Activated CD4-positive, alpha-beta T cell treated with anti-CD3 and anti-CD28 coated beads, Interleukin-10, Interleukin-2, amounts not matched to agents 100 ng/mL and 50 ng/mL, durations not matched to agents 16 hours and 8 hours (primary cell): ENCODE measurements around the gene KCTD21.

ENCODE experiments used
- DNase-seq: peaks from one replicate; pipeline ENCODE4 v3.0.0-alpha.2; 2020

KCTD21 gene

GRCh38 chr11:78170874-78171549 lies 17.4 kb downstream of the KCTD21 start:
- no peak for DNase-seq

GRCh38 chr11:78170413-78170812 lies 18.0 kb downstream of the KCTD21 start:
- DNase-seq: no peak

DNA sequence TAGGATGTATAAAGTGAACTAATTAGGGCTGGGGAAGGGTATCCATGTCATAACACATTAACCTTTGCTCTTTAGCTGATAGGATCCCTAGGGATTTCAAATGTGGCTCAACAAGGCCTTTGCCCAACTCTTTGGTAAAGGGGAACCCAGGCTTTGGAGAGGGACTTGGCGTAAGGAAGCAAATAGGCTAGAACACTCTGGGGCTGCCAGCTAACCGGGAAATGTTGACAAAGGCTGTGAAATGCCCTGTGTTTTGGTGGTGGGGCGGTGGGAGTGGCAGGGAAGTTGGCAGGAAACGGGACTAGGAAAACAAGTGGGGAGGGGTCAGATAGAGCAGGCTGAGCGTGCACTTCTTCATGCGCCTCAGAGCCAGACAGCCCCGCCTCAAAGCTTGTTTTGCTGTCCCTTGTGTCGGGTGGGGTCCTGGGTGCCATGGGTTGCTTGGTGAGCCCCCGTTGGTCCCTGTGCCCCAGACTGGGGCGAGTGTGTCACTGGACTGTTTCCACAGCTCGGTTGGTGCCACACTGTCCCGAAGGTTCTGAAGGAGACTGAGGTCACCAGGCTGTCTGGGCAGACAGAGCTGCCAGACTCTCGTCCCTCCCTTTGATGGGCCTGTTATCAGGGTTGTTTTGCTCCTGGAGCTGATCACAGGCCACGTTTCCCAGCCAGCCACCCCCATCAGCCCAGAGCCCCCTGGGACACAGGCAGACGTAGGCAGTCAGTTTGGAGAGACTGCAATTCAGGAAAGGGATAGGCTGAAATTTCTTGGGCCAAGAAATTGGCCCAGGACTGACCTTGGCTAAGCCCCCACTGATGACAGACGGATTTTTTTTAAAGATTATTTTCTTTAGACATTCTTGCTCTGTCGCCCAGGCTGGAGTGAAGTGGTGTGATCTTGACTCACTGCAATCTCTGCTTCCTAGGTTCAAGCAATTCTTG lies 19.6 kb downstream of the KCTD21 start:
- no peak for DNase-seq

- DNase-seq: no peak
These were observed 21.5 kb downstream of the KCTD21 start for GRCh38 chr11:78166855-78167469.

- DNase-seq: no peak
These were observed 24.0 kb downstream of the KCTD21 start for GRCh38 chr11:78164471-78164870.

- DNase-seq: no peak
These were observed 24.6 kb downstream of the KCTD21 start for GRCh38 chr11:78163828-78164227.

DNA sequence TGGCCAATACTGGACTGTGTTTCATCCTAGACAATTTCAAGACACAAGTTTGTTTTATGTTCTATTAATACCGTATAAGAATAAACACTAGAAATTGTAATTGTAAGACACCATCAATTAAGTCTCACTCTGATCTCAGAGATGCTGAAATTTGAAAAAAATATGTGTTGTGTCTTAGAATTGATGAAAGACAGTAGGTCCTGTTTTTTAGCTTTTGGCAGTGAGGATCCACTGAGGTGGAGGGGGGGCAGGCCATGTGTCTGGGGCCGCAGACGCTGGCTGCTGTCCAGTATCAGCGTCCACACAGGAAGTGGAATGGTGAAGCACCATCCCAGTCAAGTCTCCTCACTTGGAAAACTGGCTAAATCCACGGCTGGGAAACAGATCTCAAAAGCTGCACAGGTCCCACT lies 26.5 kb downstream of the KCTD21 start:
- DNase-seq: no peak

GRCh38 chr11:78161346-78161745 lies 27.1 kb downstream of the KCTD21 start:
- DNase-seq: no peak

DNA sequence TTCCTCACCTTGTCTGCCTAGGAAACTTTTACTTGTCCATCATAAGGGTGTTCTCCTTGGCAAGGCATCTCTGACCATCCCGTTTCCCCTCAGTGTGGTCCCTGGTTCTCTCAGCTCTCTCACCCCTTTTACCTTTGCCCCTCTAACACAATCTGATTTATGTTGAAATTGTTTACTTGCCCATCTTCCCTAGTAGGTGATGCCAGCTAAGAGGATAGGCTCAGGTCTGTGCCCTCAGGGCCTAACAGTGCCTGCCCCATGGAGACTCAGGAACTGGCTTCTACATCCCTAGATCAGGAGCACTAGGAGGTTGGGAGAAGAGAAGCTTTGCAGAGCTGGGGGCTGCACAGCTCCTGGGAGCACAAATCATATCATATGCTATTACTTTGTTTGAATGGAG lies 27.9 kb downstream of the KCTD21 start:
- no peak for DNase-seq

DNA sequence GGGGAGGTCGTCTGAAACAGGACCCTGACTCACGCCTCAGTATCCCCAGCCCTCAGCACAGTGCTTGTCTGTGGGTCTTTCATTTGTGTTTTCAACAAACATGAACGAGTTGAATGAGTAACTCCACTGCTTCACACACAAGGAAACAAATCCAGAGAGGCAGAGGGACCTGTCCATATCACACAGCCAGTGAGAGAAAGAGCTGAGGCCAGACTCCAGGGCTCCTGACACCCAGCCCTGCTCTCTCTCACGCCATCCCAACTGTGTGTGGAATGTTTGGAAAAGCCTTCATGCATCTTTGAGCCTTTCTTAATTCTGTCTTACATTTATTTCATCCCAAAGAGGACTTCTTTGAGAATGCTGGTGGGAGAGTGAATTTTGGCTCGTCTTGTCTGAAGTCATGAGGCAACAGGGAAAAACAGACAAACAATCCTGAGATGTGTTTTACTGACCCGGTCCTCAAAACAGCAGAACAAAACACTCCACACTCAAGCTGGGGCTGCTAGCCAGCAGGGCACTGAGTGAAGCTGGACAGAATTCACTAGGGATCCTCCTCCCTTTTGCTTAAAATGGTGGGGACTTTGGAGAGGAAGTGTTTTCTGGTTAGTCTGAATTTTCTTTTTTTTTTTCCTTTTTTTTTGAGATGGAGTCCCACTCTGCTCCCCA lies 29.3 kb downstream of the KCTD21 start:
- no peak for DNase-seq

- no peak for DNase-seq
These were observed 32.1 kb downstream of the KCTD21 start for GRCh38 chr11:78156127-78156844.

DNA sequence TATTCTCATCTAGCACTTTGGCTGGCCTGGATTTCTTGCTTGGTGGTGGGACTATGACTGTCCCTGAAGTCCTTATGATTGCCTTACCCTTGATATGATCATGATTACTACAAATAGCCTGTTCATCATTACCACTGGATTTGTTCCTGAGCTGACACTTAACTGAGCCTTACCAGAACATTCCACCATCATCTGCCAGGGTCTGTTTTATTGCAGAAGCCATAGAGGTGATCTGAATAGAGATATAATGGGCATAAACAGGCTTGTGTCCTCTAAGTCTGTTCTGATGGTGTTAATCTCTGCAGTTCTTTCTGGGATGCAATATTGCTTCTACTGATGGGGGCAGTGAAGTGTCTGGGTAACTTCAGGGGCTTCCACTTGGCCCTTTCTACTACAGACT lies 36.6 kb downstream of the KCTD21 start:
- DNase-seq: no peak

DNA sequence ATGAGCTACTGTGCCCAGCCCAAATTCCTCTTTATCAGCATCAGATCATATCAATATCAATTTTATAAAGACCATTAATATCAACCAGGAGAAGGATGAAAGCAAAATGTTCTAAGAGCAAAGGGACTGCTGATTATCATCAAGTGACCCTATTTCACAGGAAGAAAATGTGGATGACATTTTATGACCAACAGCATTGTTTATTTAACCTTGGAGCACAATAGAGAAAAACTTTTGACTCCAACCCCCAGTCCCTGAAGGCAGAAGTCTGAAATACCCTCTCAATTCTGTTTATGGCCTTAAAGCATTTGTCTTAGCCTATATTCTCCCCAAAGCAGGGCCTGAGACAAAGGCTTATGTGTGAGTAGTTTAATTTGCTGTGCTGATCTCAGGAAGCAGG lies 37.7 kb downstream of the KCTD21 start:
- DNase-seq: no peak

- DNase-seq: no peak
These were observed 38.1 kb downstream of the KCTD21 start for GRCh38 chr11:78150346-78150745.

- DNase-seq: no peak
These were observed 38.8 kb downstream of the KCTD21 start for GRCh38 chr11:78149646-78150045.

GRCh38 chr11:78147807-78148206 lies 40.6 kb downstream of the KCTD21 start:
- DNase-seq: no peak

DNA sequence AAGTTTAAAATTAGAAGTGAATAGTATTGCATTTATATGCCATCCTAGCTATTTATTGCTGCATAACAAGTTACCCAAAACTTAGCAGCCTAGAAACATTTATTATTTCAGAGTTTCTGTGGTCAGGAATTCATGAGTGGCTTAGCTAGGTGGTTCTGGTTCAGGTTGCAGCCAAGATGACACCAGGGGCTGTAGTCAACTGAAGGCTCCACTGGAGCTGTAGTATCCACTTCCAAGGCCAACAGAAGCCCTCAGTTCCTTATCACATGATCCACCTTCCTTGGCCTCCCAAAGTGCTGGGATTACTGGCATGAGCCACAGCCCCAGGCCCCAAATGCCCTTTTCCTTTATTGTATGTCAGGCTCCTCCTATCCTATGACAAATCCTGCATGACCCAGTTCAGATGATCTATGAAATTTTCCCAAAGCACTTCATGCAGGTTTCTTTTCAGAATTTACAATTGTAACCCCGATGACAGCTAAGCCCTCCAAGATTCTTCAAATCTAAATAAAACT lies 42.9 kb downstream of the KCTD21 start:
- no peak for DNase-seq

DNA sequence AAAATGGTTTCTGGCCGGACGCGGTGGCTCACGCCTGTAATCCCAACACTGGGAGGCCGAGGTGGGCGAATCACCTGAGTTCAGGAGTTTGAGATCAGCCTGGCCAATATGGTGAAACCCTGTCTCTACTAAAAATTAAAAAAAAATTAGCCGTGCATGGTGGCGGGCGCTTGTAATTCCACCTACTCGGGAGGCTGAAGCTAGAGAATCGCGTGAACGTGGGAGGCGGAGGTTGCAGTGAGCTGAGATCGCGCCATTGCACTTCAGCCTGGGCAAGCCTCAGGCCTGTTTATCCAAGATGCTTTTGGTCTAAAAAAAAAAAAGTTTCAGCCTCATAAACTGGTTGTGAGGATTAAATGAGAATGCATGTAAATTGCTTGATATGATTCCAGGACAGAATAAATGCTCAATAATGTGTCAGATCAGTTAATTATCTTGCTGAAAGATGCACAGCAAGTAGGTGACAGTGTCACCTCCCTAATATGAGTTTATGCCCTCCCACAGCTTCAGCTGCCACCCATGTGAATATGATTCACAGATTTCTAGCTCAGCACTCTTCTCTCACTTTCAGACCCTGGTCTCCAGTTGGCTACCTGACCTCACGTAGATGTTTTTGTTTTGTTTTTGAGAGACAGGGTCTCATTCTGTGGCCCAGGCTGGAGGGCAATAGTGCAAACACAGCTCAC lies 47.9 kb downstream of the KCTD21 start:
- DNase-seq: no peak

GRCh38 chr11:78139422-78140391 lies 48.7 kb downstream of the KCTD21 start, which contains the start of gene ALG8:
Gene ALG8, minus strand, starts transcription at chr11:78139626. Its CDS starts 38 bp downstream, at chr11:78139588.
- DNase-seq: peak; percentile 98

GRCh38 chr11:78138694-78139421 lies 49.6 kb downstream of the KCTD21 start:
- DNase-seq: peak; percentile 68
